Endodermal cell (in vitro differentiated cells): ENCODE measurements around the gene BCL6. TPM values are rescaled to one million over a fixed set of nuclear protein-coding genes. Genes with fewer than 3 reads are reported as not detected.

Experiments
- DNase-seq: peaks from one replicate; pipeline ENCODE4 v3.0.0-alpha.2; 2017
- H3K27ac ChIP-seq: 2 replicates; pipeline ENCODE4 v1.5.1; 2013; ENCODE audit warnings: mild to moderate bottlenecking, low read depth, low read length, moderate library complexity
- H3K27me3 ChIP-seq: 2 replicates; pipeline ENCODE4 v1.6.1; 2013; ENCODE audit warnings: mild to moderate bottlenecking, low read length, moderate library complexity; ENCODE audit not compliant: insufficient read depth, control insufficient read depth, poor library complexity, severe bottlenecking
- H3K36me3 ChIP-seq: 2 replicates; pipeline ENCODE4 v1.7.0; 2013; ENCODE audit warnings: mild to moderate bottlenecking, low read length, moderate library complexity; ENCODE audit not compliant: control insufficient read depth, insufficient read depth
- H3K4me1 ChIP-seq: one replicate; pipeline ENCODE4 v1.7.0; 2013; ENCODE audit warnings: low read length; ENCODE audit not compliant: control insufficient read depth, insufficient read depth
- H3K4me3 ChIP-seq: 2 replicates; pipeline ENCODE4 v1.5.1; 2013; ENCODE audit warnings: mild to moderate bottlenecking, low read length, moderate library complexity
- H3K9ac ChIP-seq: 2 replicates; pipeline ENCODE4 v1.6.1; 2013; ENCODE audit warnings: mild to moderate bottlenecking, low read length, moderate library complexity; ENCODE audit not compliant: poor library complexity, severe bottlenecking; ENCODE audit errors: extremely low read depth
- H3K9me3 ChIP-seq: 2 replicates; pipeline ENCODE4 v1.6.1; 2013; ENCODE audit warnings: mild to moderate bottlenecking, low read length, moderate library complexity; ENCODE audit not compliant: control insufficient read depth
- H3K27ac Mint-ChIP-seq: 2 replicates; pipeline ENCODE4 v1.8.0; 2020; ENCODE audit warnings: mixed read lengths
- H3K27me3 Mint-ChIP-seq: 2 replicates; pipeline ENCODE4 v1.8.0; 2021; ENCODE audit warnings: mild to moderate bottlenecking, mixed read lengths; ENCODE audit not compliant: insufficient read depth
- H3K36me3 Mint-ChIP-seq: 2 replicates; pipeline ENCODE4 v1.8.0; 2020; ENCODE audit warnings: low read depth, mixed read lengths
- H3K4me1 Mint-ChIP-seq: 2 replicates; pipeline ENCODE4 v1.8.0; 2020; ENCODE audit warnings: mixed read lengths
- H3K4me3 Mint-ChIP-seq: 2 replicates; pipeline ENCODE4 v1.8.0; 2020; ENCODE audit warnings: mild to moderate bottlenecking, moderate library complexity, mixed read lengths
- H3K9me3 Mint-ChIP-seq: 2 replicates; pipeline ENCODE4 v1.8.0; 2020; ENCODE audit warnings: mild to moderate bottlenecking, mixed read lengths
- whole genome bisulfite sequencing, 2 experiments: methylation state at CpG; one replicate each; pipeline versions ENCODE4 v1.1.5 to v1.1.7; 2013; ENCODE audit warnings: missing lambda C conversion rate in 2 of 2, mixed read lengths in 1 of 2; ENCODE audit not compliant: insufficient coverage in 1 of 2, insufficient read length in 1 of 2; 5-methylcytosine and 5-hydroxymethylcytosine counted together
- long read RNA-seq, 4 experiments: library from polyadenylated mRNA in 2 of 4; library from RNA in 1 of 4; library from capped mRNA in 1 of 4; stranded (forward) in 3 of 4; unstranded in 1 of 4; transcript quantifications; one replicate each; pipeline ENCODE4 v2.0.0, GENCODE V29; 2020 to 2021; ENCODE audit warnings: inconsistent platforms in 1 of 4
- polyA plus RNA-seq, 2 experiments: library from polyadenylated mRNA; stranded (reverse); fragments of 50-300 nt; gene quantifications; one replicate each; pipeline ENCODE4 v1.2.3, GENCODE V29; 2013
- total RNA-seq, 2 donors: library from RNA; stranded (reverse); fragmentation: NEBNext Ultra II Directional in 1 of 2; extraction: Animal tissue kit (Norgen Biotek cat#: 25700) in 1 of 2; gene quantifications; 2 replicates in 1 of 2; 3 replicates in 1 of 2; pipeline ENCODE4 v1.2.1, GENCODE V29; 2021
- TF ChIP-seq, protein P1 (sequence below): fragments of 200-600 bp; sonication (generic); conservative IDR thresholded peaks from 2 replicates; pipeline ENCODE4 v1.5.0; 2021; ENCODE audit warnings: antibody characterized with exemption, mild to moderate bottlenecking

BCL6 gene
- 1 to 10 TPM; 3.8 to 3.9 TPM for total RNA-seq
- 12.9 TPM for polyA plus RNA-seq (2013, experiment 1 of 2)
- polyA plus RNA-seq (2013, experiment 2 of 2): 8.9 TPM
- long read RNA-seq, experiment 1: 0 reads
- long read RNA-seq, experiment 2, partial matches to known transcripts: 0 of 1 reads
- long read RNA-seq, experiment 2, other reads (novel, unspliced or antisense): 0 of 1 reads
- long read RNA-seq, experiment 3, partial matches to known transcripts: 0 of 2 reads
- long read RNA-seq, experiment 3, other reads (novel, unspliced or antisense): 2 of 2 reads
- long read RNA-seq, experiment 4, partial matches to known transcripts: 0 of 1 reads
- long read RNA-seq, experiment 4, other reads (novel, unspliced or antisense): 1 of 1 reads

DNA sequence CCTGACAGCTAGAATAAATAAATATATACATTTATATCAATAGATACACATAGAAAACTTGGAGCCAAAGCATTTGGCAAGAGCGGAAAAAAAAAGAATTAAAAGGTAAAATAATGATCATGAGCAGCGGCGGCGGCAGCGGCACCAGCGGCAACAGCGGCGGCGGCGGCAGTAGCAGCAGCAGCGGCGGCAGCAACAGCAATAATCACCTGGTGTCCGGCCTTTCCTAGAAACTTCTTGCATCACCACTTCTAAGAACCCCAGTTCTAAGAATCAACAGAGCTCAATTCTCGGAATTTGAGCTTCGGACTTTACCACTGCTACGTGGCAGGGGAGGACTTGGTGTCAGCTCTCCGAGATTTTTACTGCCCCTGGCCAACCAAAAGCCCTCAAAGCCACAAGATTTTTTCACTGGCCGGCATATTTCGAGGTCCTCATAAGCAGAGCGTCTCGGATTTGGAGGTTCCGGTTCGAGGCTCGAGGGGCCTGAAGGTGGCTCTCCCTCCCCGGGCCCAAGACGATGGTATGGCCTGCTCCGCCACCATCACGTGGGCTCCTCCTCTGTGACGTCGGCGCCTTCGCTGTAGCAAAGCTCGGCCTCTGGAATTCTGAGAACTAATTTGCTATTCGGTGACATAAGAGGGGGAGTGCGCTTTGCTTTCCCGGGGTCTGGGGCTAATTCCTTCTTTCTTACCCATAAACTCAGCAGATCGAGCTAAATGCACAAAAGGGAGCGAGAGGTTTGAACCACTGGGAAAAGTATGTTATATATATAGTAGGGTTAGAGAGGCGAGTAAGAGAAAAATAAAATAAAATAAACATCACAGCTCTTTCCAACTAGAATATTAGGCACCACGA lies at the start of gene BCL6:
Gene BCL6 (minus strand): TSS at position 268 of the 858 bp plus-strand sequence. CDS start 11,775 bp downstream, outside the sequence.
- Mint-ChIP-seq H3K36me3 (no peaks in the 10 kb centered on the region), H3K27me3 (peaks cover 48% of the 10 kb centered on the region), H3K27ac (peak within 1 kb of the TSS; percentile 100), H3K9me3 (no peaks in the 10 kb centered on the region), H3K4me1 (peaks cover 51% of the 10 kb centered on the region), H3K4me3 (peak within 1 kb of the TSS; percentile 77)
- no peaks in the 10 kb centered on the region for H3K9me3 ChIP-seq
- H3K9ac ChIP-seq: peak within 1 kb of the TSS; percentile 100
- H3K27ac ChIP-seq: peak within 1 kb of the TSS; percentile 100
- H3K27me3 ChIP-seq: peaks cover 37% of the 10 kb centered on the region
- peak within 1 kb of the TSS; percentile 86 for H3K4me3 ChIP-seq
- DNase-seq: peak; percentile 94
- TF ChIP-seq, protein P1, sequence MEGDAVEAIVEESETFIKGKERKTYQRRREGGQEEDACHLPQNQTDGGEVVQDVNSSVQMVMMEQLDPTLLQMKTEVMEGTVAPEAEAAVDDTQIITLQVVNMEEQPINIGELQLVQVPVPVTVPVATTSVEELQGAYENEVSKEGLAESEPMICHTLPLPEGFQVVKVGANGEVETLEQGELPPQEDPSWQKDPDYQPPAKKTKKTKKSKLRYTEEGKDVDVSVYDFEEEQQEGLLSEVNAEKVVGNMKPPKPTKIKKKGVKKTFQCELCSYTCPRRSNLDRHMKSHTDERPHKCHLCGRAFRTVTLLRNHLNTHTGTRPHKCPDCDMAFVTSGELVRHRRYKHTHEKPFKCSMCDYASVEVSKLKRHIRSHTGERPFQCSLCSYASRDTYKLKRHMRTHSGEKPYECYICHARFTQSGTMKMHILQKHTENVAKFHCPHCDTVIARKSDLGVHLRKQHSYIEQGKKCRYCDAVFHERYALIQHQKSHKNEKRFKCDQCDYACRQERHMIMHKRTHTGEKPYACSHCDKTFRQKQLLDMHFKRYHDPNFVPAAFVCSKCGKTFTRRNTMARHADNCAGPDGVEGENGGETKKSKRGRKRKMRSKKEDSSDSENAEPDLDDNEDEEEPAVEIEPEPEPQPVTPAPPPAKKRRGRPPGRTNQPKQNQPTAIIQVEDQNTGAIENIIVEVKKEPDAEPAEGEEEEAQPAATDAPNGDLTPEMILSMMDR: no peak
- WGBS, 2 experiments: 0% methylated on average over 20 to 37 of the region's 40 CpGs
- H3K36me3 ChIP-seq: no peaks in the 10 kb centered on the region
- no peaks in the 10 kb centered on the region for H3K4me1 ChIP-seq

DNA sequence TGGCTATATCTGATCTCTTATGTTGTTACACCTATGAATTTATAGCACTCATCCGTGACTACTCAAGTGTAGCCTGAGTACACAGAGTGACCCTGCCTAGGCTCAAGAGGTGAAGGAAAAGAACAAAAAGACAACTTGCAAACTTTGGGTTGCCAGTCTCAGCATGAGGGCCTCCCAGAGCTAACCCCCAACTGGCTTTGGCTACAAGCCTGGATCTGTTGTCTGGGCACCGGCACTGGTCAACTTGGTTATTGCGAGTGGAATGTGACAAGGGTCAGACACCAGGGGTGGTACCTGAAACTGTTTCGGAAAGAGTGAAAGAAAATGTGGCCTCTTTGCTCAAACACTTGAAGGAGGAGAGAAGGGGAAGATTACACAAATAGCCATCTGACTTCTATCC lies 49.5 kb upstream of the BCL6 start:
- peaks cover 38% of the 10 kb centered on the region for H3K27me3 Mint-ChIP-seq
- Histone ChIP-seq H3K9me3 (no peaks in the 10 kb centered on the region), H3K4me3 (no peak overlapping the region), H3K27ac (no peak overlapping the region), H3K27me3 (peaks cover 40% of the 10 kb centered on the region), H3K4me1 (peaks cover 6% of the 10 kb centered on the region), H3K36me3 (no peaks in the 10 kb centered on the region), H3K9ac (no peak overlapping the region)
- peaks cover 16% of the 10 kb centered on the region for H3K4me1 Mint-ChIP-seq
- 90 to 91% methylated on average over 2 to 4 of the region's 4 CpGs for WGBS, 2 experiments
- H3K9me3 Mint-ChIP-seq: no peaks in the 10 kb centered on the region
- no peak for DNase-seq
- H3K27ac Mint-ChIP-seq: no peak overlapping the region
- TF ChIP-seq, protein P1: no peak
- H3K36me3 Mint-ChIP-seq: no peaks in the 10 kb centered on the region
- no peak overlapping the region for H3K4me3 Mint-ChIP-seq

- H3K9me3 Mint-ChIP-seq: no peaks in the 10 kb centered on the region
- peaks cover 15% of the 10 kb centered on the region for H3K4me1 Mint-ChIP-seq
- Histone ChIP-seq H3K27ac (no peak overlapping the region), H3K4me1 (peaks cover 6% of the 10 kb centered on the region), H3K36me3 (no peaks in the 10 kb centered on the region), H3K9me3 (no peaks in the 10 kb centered on the region), H3K9ac (no peak overlapping the region), H3K4me3 (no peak overlapping the region), H3K27me3 (peaks cover 50% of the 10 kb centered on the region)
- H3K27me3 Mint-ChIP-seq: peaks cover 45% of the 10 kb centered on the region
- 89 to 100% methylated on average over 1 of the region's 2 CpGs for whole genome bisulfite sequencing, 2 experiments
- H3K27ac Mint-ChIP-seq: no peak overlapping the region
- TF ChIP-seq, protein P1: no peak
- no peak overlapping the region for H3K4me3 Mint-ChIP-seq
- H3K36me3 Mint-ChIP-seq: no peaks in the 10 kb centered on the region
- no peak for DNase-seq
Observed at GRCh38 chr3:187793618-187794017, 48.4 kb upstream of the BCL6 start.
